ENCODE results near the gene PHLDB1. TPM values are rescaled to one million over a fixed set of nuclear protein-coding genes. Genes with fewer than 3 reads are reported as not detected.

Gene PHLDB1
- total RNA-seq (2013) = 0.25 TPM
- under 1 TPM in 1 of 3 donors, not detected in 2; 0.17 TPM for polyA plus RNA-seq
- polyA minus RNA-seq = 0.64 and 0.69 TPM in 2 replicates
- total RNA-seq = 17.8 to 71.3 (median 42.5) reads per million in 11 experiments

GRCh38 chr11:118607401-118608359, at the start of gene PHLDB1:
Gene PHLDB1 (plus strand): TSS chr11:118607615. CDS start chr11:118613837, 6,222 bp downstream.
- H4K20me1 ChIP-seq (ENCODE audit: insufficient read depth, low read length) = no peaks in the 10 kb centered on the region
- peak within 1 kb of the TSS; percentile 71 for H3K9ac ChIP-seq (ENCODE audit: insufficient read depth, low read length, poor library complexity, severe bottlenecking)
- peaks cover 5 to 7% of the 10 kb centered on the region in 2 donors for H3K36me3 ChIP-seq (replicated peaks in 1 of 2; ENCODE audit: control insufficient read depth in 1 of 2, insufficient read depth in 2 of 2, low read length in 2 of 2)
- H3K27me3 Mint-ChIP-seq (ENCODE audit: low read depth in 3 of 3) = peaks cover 59 to 76% (median 69%) of the 10 kb centered on the region in 3 donors
- intact Hi-C loops (cut with micrococcal nuclease) = no loop called here
- H3K27ac Mint-ChIP-seq = peak within 1 kb of the TSS in 1 of 7 donors; percentile 33
- H3K9me3 ChIP-seq (replicated peaks in 1 of 2; ENCODE audit: control insufficient read depth in 1 of 2, insufficient read depth in 1 of 2, low read length in 2 of 2) = peaks cover 0 to 12% of the 10 kb centered on the region in 2 donors
- peaks cover 17 to 20% of the 10 kb centered on the region in 2 donors for H3K36me3 Mint-ChIP-seq
- H2AFZ ChIP-seq (ENCODE audit: insufficient read depth, low read depth, low read length, poor library complexity, severe bottlenecking) = peak within 1 kb of the TSS; percentile 68
- peak; percentile 23 for TF ChIP-seq CTCF (IDR thresholded peaks at IDR 0.05)
- peak in 2 of 3 donors; percentile 39 to 60 for DNase-seq
- H3K27ac ChIP-seq (ENCODE audit: low read depth in 1 of 2, low read length in 2 of 2) = peak within 1 kb of the TSS in 1 of 2 donors; percentile 38
- peak within 1 kb of the TSS; percentile 81 for H3K4me2 ChIP-seq (replicated peaks; ENCODE audit: extremely low read depth, low read length, poor library complexity, severe bottlenecking)
- H3K4me1 Mint-ChIP-seq = peaks cover 38% of the 10 kb centered on the region
- H3K4me3 ChIP-seq (replicated peaks in 1 of 3; ENCODE audit: low read depth in 2 of 3, low read length in 3 of 3) = peak within 1 kb of the TSS; percentile 28 to 72 (median 36)
- H3K4me3 Mint-ChIP-seq = peak within 1 kb of the TSS; percentile 70 to 93
- under 1% methylated on average over 46 of the region's 72 CpGs for WGBS (ENCODE audit: insufficient coverage)
- peaks cover 0 to 17% (median 12%) of the 10 kb centered on the region in 7 donors for H3K9me3 Mint-ChIP-seq
- H3K79me2 ChIP-seq (ENCODE audit: insufficient read depth, low read length) = no peaks in the 10 kb centered on the region
- H3K27me3 ChIP-seq (ENCODE audit: control insufficient read depth in 2 of 2, insufficient read depth in 2 of 2, low read length in 2 of 2) = peaks cover 52 to 76% of the 10 kb centered on the region in 2 donors
- peaks cover 35% of the 10 kb centered on the region in 2 donors for H3K4me1 ChIP-seq (ENCODE audit: control insufficient read depth in 1 of 2, insufficient read depth in 2 of 2, low read length in 2 of 2)

- intact Hi-C loops (cut with micrococcal nuclease) = no loop called here
- H2AFZ ChIP-seq (ENCODE audit: insufficient read depth, low read depth, low read length, poor library complexity, severe bottlenecking) = no peak overlapping the region
- Mint-ChIP-seq H3K27ac (no peak overlapping the region), H3K9me3 (no peaks in the 10 kb centered on the region), H3K4me1 (peaks cover 8% of the 10 kb centered on the region), H3K27me3 (ENCODE audit: low read depth in 3 of 3) (peaks cover 0 to 2% (median 2%) of the 10 kb centered on the region in 3 donors), H3K36me3 (peaks cover 18 to 24% of the 10 kb centered on the region in 2 donors), H3K4me3 (no peak overlapping the region)
- peaks cover 4 to 6% of the 10 kb centered on the region in 2 donors for H3K4me1 ChIP-seq (ENCODE audit: control insufficient read depth in 1 of 2, insufficient read depth in 2 of 2, low read length in 2 of 2)
- DNase-seq = no peak
- TF ChIP-seq CTCF (IDR thresholded peaks at IDR 0.05) = no peak
- no peak overlapping the region for H3K4me2 ChIP-seq (replicated peaks; ENCODE audit: extremely low read depth, low read length, poor library complexity, severe bottlenecking)
- WGBS (ENCODE audit: insufficient coverage) = 97% methylated on average over 3 of the region's 4 CpGs
- no peaks in the 10 kb centered on the region for H3K79me2 ChIP-seq (ENCODE audit: insufficient read depth, low read length)
- peaks cover 2 to 17% of the 10 kb centered on the region in 2 donors for H3K36me3 ChIP-seq (replicated peaks in 1 of 2; ENCODE audit: control insufficient read depth in 1 of 2, insufficient read depth in 2 of 2, low read length in 2 of 2)
- no peak overlapping the region for H3K27ac ChIP-seq (ENCODE audit: low read depth in 1 of 2, low read length in 2 of 2)
- no peaks in the 10 kb centered on the region for H4K20me1 ChIP-seq (ENCODE audit: insufficient read depth, low read length)
- no peak overlapping the region for H3K4me3 ChIP-seq (replicated peaks in 1 of 3; ENCODE audit: low read depth in 2 of 3, low read length in 3 of 3)
- H3K27me3 ChIP-seq (ENCODE audit: control insufficient read depth in 2 of 2, insufficient read depth in 2 of 2, low read length in 2 of 2) = no peaks in the 10 kb centered on the region
- H3K9me3 ChIP-seq (replicated peaks in 1 of 2; ENCODE audit: control insufficient read depth in 1 of 2, insufficient read depth in 1 of 2, low read length in 2 of 2) = no peaks in the 10 kb centered on the region
- no peak overlapping the region for H3K9ac ChIP-seq (ENCODE audit: insufficient read depth, low read length, poor library complexity, severe bottlenecking)
Measured at GRCh38 chr11:118560806-118561205, 46.6 kb upstream of the PHLDB1 start.

Measured in CD14-positive monocyte (primary cell).